GM18502 (cell line): ENCODE measurements around the gene SYNPR.

Experiments used
- ATAC-seq: cut with Tn5 transposase; IDR thresholded peaks from one replicate; pipeline ENCODE4 v1.9.1; 2021; ENCODE audit warnings: mild to moderate bottlenecking; ENCODE audit not compliant: unreplicated experiment, poor library complexity

SYNPR gene

DNA sequence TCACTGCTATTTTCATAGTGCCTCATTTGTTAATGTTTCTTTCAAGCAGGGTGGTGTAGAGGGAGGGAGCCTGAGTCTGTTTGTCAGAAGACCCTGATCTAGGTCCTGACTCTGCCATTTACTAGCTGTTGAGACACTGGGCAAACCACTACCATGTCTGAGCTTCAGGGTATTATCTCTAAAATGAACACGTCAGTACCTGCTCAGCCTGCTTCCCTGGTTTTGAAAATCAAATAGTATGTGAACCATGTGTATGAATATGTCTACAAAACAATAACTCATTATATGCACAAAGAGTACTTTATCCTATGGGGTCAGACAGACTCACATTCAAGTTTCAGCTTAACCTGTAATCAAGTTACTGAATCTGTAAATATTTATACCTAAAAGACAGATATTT is 25.1 kb downstream of the SYNPR start:
- no peak for ATAC-seq

DNA sequence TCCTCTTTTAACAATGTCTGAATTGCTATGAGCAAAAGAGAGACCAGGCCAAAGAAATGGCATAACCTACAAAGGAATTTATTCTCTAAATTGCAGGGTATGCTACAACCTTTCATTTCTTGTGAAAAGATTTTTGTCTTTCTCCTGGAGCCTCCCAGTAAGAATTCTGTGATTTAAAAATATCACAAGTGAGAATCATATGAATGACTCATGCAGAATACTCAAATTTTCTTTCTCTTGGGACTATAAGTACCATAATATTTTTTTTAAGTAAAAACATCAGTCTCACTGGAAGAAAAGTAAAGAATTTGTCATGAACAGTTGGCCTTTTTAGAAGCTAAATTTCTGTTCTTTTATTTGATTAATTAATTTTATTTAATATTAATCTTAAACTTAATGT is 26.3 kb downstream of the SYNPR start:
- no peak for ATAC-seq

DNA sequence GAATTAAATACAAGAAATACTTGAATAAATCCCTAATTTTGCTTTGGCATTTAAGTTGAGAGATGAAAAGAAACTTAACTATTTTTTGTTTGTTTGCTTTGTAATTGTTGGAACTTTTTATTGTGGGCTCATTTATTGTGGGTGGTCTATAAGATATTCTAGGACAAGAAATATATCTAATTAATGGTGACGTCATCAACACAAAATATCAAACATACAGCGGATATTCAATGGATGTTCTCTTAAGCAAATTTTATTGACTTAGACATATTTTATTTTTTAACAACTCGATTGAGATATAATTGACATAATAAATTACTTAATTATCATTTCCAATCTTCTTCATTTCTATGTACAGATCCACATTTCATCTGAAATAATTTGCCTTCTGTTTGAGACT is 30.0 kb downstream of the SYNPR start:
- ATAC-seq, result no peak

DNA sequence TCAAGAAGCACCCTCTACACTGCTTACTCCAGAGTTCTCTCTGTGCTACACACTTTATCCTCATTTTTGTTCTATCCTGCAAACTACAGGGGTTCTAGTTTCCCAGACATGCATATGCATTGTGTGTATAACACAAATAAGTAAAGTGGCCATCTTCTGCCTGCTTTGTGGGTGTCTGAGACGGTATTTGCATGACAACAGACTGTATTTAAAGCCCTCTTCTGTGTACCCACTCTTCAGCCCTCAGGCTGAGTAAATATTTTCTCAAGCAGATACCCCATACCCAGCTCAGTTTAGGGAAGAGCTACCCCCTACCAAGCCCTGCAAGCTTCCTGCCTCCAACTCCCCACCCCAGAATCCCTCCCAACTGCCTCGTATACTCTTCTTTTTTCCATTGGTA is 31.7 kb downstream of the SYNPR start:
- ATAC-seq, result no peak

DNA sequence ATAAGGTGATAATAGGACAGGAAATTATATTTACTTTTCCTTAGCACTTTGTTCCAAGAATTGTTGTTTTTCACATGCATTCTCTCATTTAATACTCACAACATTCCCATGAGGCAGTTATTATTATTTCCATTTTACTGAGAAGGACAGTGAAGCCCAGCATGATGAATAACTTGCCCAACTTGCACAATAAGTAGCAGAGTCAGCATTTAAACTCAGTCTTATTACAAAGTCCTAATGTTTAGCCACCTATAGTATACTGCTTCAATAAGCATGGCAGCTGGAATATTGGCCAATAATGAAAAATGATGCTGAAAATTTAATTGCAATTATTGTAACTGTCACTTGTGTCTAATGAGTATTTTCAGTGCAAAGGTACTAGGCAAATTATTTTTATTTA is 45.7 kb downstream of the SYNPR start:
- ATAC-seq, result no peak

DNA sequence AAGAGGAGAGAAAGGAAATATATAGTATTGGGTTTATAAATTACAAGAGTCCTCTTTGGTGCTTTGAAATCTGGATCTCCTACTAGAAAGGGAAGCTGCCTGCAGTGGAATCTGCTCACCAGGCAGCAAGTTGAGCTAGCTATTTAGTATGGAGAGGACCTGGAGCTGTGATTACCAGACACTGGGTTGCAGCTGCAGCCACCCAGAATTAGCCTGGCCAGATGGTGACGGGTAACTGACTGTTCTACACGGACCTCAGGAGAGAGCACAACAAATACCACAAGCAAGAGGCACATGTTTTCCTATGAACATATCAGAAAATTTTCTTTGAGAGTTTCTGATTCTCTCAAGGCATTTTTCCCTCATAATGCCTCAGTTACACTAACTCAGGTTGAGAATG is 46.5 kb downstream of the SYNPR start:
- no peak for ATAC-seq

DNA sequence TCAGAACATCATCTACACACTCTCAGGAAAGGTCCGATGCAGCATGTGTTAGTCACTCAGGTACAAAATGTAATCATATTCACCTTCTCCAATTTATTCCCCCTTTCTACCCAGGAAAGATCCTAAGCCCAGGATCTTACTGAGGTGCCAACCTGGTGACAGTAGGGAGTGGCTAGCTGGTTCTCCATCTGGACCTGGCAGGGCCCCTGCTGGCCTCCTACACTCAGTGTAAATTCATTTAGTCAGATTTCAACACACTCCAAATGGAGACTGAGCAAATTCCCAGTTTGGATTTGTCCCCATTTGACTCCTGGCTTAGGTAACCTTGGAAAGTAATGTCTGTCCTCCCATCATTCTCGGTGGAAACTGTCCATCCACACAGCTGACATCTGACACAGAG is 47.3 kb downstream of the SYNPR start:
- no peak for ATAC-seq

DNA sequence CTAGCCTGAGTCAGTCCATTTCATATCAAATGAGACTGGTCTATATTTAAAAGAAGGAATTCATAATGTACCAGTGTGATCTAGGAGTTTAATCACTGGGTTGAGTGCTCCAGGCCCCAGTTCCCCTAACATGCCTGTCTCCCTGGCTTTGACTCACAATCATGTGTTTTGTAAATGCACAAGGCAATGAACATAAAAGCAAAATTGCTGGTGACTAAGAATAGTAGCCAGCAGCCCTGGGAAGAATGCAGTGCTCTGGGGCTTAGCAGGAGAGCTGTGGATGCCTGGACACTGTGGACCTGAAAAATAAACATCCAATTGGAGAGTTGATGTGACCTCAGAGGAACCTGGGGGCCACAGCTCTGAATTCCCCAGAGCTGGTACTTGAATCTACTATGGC is 50.3 kb downstream of the SYNPR start:
- no peak for ATAC-seq

DNA sequence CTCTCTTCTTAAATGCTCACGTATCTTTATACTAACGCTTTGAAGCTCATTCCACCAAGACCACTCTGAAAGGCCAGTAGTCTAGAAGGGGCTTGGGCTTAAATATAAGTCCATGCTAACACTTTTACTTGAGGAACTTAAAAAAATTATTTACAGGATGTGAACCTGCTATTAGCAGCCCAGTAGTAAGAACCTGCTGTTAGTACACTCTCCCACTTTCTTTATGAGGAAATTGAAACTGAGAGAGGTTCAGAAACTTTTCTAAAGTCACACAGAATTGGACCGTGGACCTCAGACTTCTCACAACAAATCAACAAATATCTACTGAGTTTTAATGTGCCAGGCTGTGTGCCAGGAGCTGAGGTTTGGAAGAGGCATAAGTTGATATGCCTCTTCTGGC is 53.4 kb downstream of the SYNPR start:
- ATAC-seq, result no peak

DNA sequence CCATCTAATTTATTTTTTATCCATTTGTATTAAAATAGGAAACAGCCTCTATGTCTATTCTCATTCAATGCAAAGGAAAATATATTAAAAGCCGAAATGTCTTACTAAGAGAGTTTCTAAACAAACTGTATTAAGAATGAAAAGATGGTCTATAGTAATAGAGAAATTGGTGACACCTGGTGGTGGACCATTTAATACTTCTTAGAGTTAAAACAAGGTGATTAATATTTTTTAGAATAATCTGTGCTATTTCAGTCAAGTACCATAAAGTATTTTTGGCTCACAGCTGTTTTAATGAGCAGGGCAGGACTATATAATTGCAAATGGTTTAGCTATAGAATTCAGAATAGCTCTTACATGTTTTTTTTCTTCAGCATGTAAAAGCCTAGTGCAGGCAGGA is 55.7 kb downstream of the SYNPR start:
- ATAC-seq, result no peak

DNA sequence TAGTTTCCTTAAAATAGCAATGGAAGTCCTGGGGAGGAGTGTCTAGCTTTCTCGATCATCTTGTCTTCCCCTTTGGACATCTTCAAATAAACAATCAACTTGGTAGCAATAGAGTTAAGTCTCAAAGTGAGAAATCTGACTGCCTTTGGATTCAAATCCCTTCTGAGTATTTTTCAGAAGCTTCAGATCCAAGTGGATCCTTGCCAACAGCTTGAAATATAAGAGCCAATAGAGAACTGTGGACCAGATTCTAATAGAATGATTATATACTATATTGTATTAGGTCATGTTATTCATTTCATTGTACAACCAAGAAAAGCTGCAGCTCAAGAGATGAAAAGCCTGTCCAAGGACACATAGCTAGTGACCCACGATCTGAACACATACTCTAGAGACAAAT is 60.2 kb downstream of the SYNPR start:
- no peak for ATAC-seq

DNA sequence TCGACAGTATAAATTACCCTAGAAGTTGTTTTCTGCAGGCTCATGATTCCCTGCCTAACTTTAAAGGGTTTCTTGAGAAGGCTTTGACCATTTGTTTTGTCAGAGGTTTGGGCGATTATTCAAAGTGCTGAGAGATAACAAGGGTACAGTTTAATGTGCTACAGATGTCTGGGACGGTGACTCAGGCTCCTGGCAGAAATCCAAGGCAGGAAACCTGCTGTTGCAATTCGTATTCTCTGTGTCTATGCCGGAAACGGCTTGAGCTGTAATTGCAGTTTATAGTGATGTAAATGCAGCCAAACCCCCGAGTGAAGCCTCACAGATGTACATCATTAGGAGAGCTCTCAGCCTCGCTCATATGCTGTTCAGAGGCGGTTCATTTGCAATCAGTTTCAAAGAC is 65.6 kb downstream of the SYNPR start:
- ATAC-seq, result peak; percentile 67

DNA sequence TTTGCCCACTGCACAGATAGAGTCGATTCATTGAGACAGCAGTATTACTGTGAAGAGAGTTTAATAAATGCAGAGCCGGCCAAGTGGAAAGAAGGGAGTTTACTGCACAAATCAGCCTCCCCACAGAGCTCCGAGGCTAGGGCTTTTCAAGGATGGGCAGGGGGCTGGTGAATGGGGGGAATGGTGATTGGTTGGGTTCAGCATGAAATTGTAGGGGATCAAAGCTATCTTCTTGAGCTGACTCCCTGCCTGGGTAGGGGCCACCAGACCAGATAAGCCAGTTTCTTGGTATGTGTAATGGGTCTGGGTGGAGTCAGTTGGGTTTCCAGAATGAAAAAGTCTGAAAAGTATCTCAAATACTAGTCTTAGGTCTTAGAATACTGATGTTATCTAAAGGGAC is 66.6 kb downstream of the SYNPR start:
- no peak for ATAC-seq

DNA sequence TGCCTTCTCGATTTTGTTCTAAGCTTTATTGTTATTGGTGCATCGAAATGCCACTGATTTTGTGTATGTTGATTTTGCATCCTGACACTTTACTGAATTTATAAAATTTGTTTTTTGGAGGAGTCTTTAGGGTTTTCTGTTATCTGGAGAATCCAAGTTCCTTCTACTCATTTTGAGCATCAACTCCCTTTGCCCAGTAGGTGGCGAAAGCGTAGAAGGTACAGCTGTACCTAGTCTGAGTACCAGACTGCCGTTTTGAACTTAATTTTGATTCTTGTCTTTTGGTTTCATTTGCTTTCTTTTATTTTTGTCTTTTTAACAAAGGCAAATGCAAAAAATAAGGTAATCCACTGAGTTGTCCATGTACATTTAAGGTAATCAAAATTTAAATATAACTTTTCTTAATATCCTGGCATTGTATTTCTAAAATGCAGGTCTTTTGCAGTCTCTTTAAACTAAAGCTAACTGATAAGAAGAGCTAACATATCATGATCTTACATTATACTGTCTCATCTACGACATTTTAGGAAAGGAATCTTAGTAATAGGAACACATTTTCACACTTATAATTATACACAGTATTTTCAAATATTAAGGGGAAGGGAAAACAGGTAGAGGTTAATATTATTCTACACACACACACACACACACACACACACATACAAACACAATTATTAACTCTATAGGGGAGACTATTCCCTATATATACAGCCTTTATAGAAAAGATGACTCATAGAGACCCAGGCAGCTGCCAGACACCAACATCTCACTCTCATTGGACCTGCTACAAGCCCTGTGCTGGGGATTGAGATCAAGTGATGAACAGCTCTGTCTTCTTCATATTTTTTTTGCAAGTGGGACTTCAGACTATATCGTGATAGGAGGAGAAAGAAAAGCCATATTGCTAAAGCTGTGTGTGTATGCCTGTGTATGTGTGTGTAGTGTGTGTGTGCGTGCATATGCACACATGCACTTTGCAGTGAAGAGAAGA is 71.8 kb downstream of the SYNPR start:
- ATAC-seq, result peak; percentile 87

DNA sequence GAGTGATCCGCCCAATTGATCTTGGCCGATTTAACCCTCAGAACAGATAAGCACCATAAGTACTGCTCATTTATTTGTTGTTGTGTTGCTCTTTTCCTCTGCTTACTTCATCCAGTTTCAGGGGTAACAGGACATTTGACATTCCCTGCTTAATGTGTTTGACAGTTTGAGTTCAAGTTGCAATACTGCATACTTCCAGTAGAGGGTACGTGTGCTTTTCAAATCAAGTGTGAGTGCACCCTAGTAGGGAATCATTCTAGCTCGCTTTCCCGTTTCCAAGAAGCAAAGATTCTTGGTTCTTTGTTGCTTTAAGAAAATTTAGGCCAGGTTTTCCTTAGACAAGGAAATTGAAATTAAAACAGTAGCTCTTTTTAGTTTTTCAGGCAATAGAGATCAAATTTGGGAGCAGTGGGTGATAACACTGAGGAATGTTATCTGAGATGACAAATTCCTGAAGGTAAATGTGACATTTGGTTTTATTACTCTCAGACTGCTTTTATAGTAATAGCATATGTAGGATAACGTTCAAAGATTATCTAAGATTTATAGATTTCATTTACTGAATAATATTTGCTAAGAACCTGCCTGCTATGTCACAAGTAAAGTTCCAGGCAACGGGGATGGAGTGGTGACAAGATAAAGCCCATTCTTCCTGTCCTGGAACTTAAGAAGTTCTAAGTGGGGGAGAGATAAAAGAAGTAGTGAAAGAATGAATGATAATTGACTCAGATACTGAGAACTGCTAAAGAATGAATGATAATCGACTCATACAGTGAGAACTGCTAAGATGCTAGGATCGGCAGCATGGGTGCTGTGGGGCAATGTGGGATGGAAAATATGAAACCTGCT is 73.3 kb downstream of the SYNPR start:
- ATAC-seq, result peak; percentile 67

DNA sequence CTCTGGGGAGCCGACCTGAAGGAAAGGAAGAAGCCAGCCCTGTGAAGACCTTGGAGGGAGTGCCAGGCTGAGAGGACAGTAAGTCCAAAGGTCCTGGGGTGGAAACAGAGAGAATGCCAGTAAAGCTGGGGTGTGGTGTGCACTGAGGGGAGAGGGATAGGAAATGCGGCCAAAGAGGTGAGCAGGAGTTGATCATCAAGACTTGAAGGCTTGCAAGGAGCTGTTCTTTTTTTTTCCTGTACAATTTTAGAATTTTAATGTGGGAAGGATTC is 73.8 kb downstream of the SYNPR start:
- ATAC-seq, result no peak

DNA sequence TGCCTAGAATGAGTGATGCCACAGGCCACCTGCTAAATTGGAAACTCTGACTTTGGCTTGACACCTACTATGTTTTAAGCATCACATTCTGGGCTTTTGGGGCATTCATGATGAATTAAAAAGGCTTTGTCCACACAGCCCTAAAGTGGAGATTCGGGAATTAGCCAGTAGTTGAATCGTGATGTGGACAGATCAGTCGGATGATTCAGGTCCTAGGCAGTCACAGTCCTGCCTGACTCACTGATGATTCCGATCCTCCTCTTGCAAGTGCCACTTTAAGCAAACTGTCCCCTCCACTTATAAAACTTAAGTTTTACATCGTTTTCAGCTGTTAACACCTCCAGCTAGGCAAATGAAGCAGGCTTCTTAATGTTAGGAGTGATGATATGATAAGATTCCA is 75.3 kb downstream of the SYNPR start:
- ATAC-seq, result no peak

DNA sequence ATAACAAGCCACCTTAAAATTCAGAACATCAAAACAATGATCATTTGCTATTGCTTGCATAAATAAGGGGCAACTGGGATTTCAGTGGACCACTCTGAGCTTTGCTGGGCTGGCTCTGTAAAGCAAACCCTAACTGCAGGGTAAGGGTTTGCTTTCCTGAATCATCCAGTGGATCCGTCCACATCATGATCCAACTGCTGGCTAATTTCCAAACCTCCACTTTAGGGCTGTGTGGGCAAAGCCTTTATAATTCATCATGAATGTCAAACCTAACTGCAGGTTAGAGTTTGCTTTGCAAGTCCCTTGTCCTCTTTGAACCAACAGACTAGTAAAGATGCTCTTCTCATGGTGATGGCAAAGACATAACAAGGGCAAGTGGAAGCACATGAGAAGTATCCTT is 76.1 kb downstream of the SYNPR start:
- no peak for ATAC-seq

DNA sequence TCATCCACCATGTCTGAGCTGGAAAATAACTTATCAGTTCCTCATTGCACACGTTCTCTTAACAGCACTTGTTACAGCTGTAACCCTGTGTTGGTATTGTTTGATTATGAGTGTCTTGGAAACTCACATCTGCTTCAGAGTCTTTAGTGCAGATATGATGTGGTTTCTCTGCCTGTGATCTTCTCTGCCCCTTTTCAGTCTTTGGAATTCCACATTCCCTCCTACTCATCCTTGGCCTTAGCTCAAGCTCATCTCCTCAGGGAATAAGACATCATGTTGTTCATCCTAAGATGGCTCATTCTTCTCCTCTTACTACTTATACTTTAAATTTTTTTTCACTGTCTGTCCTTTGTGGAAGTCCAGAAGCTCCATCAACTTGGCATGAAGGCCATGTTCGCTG is 77.7 kb downstream of the SYNPR start:
- no peak for ATAC-seq

DNA sequence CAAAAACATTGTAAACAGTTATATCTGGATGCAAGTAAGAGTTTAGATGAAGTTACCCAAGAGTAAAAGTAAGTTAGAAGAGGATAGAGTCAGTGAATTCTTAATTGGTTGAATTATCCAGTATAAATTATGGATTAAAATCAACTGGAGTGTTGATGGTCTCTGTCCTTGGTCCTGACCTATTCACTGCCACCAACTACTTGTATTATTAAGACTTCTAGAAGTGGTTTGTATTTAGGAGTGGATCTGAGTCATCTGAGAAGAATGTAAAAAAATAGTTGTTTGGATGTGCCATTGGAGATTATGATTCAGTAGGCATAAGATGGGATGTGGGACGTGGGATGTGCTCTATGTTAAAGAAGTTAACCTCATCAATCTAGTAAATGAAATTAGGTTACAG is 86.4 kb downstream of the SYNPR start:
- no peak for ATAC-seq

DNA sequence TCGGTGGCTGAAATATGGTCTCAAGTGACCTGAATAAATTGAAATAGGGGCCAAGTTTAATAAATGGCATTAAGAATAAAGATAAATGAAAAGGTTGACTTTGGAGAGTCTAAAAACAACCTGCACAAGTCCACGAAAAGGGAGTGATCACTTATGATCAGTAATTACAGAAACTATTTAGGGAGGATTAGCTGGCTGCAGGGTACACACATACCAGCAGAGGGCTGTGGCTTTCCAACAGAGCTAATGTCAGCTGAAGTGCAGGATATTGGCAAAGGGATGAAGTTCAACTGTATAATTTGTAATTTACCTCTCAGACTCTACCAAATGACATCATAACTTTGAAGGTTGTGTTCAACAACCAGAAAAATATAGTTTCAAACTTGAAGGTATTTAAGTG is 86.8 kb downstream of the SYNPR start:
- no peak for ATAC-seq

DNA sequence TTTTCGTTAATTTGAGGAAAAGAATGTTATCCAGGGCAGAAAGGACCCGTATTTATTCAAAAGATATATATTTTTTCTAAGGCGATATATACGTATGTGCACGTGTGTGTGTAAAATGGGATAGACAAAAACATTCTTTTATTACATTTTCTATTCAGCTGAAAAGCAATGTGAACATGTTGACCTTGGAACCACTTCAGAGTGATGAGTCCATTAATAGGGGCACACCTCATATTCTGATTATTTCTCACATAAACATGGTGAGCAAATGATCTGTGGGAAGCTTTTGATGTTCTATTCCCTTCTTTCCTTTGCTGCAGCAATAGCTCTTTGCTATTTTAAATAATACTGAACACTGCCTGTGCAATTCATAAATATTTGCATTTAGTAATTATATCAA is 87.6 kb downstream of the SYNPR start:
- ATAC-seq, result no peak
